HG03064 (cell line): Measurements from ENCODE around the gene ARHGEF40.
A peak's percentile ranks its signal among the peaks of the same experiment; 100 is the strongest.

ENCODE experiments used
- ATAC-seq: cut with Tn5 transposase; IDR thresholded peaks from one replicate; pipeline ENCODE4 v1.9.1; 2021; ENCODE audit warnings: low read depth; ENCODE audit not compliant: unreplicated experiment

ARHGEF40 gene

DNA sequence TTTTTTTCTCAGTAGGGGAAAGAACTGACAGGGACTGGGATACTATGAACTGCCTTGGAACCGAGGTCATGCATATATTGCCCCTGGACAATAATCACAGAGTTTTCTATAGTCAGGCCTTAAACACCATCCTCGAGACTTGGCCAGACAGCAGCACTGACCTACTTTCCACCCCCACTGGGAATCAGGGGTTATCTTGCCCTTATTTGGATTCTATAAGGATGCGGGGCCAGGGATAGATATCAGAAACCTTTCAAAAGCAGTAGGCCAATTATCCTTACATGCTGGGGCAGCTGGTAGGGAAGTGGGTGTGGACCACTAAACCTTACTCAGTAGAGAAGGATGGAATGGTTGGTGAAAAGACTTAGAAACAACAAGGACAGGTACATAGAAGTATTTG is 26.3 kb downstream of the ARHGEF40 start:
- no peak for ATAC-seq

DNA sequence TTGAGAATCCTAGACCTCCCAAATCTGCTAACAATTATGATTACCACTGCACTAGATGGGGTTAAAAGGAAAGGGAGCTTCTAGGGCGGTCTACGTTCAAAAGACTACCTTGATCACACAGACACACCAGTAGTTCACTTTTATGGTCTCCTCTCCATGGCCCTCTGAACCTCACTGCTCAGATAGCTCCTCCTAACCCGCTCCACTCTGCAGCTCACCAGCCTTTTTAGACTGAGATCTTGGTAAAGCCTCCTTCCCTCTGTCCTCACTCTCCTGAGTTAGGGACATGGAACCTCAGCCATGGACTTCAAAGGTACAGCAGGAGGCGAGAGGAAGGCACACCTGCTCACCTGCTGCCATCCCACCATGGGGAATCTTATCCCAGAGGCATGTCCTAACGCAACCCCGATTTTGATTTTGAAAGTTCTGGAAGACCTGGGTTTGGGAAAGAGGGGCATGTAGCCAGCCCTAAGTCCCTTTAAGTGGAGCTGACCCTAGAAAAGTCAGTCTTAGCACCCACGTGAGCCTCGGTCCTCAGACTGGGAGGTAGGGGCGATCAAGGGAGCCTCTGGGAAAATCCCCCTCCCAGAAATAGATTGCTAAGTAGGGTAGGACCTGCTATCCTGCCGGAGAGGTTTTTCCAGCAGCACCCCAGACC is 27.0 kb downstream of the ARHGEF40 start:
- no peak for ATAC-seq

DNA sequence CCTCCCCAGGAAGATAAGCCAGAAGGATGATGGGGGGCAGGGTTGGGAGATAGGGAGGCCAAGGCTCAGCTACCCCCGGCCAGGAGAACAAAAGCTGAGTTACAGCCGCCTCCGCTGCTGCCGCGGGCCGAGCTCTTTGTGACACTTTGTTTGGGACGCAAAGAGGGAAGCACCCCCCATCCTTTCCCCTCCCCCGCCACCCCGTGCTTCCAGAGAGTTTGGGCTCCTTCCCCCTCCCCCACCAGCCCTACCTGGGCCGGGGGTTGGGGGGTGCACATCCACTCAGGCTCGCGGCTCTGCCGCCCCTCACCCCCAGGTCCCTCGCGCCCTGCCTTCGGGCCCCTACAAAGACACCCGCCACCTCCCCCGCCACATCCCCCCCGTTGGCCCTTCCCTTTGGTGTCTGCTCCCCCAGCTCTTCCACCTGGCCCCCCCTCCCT is 27.6 kb downstream of the ARHGEF40 start:
- no peak for ATAC-seq

DNA sequence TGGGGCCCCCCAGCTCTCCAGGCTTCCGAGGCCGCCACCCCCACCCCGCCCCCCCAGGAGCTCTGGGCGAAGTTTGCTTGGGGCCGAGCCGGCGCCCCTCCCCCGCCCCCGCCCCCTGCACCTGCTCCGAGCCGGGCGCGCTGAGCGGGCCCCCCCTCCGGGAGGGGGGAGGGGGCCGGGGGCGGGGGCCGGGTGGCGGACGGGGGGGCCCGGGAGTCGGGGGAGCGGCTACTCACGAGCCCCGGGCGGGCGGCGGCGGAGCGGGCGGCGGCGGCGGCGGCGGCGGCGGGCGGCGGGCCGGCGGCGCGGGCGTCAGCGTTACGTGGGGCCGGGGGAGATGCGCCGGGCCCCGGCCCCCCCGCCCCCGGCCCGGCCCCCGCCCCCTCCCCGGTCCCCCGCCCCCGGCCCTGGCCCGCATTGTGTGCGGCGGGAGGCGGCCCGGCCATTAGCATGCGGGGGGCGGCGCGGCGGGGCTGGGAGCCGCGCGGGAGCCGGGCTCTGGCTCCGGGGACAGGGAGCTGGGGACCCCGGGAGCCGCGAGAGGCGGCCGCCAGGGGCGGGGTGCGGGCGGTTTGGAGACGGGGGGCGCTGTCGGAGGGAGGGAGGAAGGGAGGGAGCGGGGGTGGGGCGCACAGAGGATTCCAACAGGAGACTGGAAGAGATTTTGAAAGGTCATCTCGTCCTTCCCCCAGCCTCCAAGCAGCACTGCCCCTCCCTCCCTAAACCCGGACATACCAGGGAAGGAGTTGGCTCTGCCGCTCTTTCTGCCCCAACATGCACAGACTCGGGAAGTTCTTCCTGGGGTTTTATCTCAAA is 28.2 kb downstream of the ARHGEF40 start, which contains the start of gene ZNF219:
ZNF219 (minus strand) TSS at position 580 of the 816 bp plus-strand sequence. CDS start 5,064 bp downstream, outside the sequence.
- no peak for ATAC-seq

- ATAC-seq = no peak
Observed at GRCh38 chr14:21098892-21099595, 28.9 kb downstream of the ARHGEF40 start.

DNA sequence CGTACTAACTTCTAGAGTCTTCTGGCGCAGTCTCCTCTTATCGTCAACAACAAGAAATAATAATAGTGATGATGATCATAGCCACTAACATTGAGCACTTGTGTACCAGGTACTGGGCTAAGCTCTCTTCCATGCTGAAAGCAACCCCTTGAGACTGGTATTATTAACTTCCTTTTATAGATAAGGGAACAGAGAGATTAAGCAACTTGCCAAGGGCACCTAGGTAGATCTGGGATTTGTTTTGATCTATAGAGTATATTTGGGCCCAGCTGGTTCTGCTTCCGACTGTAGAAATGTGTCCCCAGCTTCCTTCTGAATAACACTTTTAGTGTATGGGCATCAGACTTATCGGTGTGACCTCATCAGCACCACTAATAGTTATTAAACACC is 29.5 kb downstream of the ARHGEF40 start:
- ATAC-seq = no peak

- ATAC-seq = no peak
Observed at GRCh38 chr14:21100931-21101330, 30.8 kb downstream of the ARHGEF40 start, which contains the start of gene TMEM253. Gene TMEM253, plus strand, starts transcription at chr14:21101066. Its CDS starts 278 bp downstream, at chr14:21101344.

DNA sequence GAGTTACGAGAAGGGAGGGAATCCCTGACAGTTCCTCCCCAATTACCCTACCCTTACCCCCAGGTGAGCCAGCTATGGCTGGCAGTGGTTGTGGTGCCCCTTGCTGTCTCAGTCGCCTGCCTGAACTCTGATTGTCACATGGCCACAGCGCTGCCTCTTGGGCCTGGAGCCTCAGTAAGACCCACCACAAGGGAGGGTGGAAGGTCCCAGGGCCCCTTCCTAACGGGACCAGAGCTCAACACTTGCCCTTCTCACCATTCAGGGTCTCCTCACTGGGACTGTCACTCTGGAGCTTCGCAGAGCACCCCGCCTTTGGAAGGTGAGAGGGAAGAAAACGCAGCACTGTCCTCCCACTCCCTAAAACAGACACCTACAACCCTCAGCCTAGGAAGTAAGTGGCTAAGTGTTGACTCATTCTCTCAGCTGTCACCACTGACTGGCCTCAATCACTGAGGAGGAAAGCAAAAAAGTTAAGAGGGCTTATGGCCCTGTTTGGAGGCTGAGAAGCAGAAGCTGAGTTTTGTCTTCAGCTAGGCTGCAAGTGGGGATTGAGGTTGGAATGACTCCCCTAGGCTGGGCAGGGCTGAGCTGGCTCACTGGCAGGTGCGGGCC is 31.8 kb downstream of the ARHGEF40 start:
- ATAC-seq = no peak

GRCh38 chr14:21102521-21103410 is 32.7 kb downstream of the ARHGEF40 start:
- no peak for ATAC-seq

DNA sequence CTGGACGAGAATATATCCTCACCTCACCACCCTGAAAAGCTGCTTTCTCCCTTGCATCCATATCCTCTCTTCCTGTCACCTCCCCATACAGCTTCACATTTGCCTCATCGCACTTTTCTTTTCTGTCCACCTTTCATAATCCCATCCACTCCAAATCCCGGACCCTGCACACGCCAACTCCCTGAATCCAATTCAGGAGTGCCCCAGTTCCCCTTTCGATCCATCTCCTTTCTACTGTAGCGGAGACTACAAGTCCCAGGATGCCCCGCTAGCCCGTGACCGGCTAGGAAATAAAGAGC is 33.3 kb downstream of the ARHGEF40 start:
- ATAC-seq = no peak

DNA sequence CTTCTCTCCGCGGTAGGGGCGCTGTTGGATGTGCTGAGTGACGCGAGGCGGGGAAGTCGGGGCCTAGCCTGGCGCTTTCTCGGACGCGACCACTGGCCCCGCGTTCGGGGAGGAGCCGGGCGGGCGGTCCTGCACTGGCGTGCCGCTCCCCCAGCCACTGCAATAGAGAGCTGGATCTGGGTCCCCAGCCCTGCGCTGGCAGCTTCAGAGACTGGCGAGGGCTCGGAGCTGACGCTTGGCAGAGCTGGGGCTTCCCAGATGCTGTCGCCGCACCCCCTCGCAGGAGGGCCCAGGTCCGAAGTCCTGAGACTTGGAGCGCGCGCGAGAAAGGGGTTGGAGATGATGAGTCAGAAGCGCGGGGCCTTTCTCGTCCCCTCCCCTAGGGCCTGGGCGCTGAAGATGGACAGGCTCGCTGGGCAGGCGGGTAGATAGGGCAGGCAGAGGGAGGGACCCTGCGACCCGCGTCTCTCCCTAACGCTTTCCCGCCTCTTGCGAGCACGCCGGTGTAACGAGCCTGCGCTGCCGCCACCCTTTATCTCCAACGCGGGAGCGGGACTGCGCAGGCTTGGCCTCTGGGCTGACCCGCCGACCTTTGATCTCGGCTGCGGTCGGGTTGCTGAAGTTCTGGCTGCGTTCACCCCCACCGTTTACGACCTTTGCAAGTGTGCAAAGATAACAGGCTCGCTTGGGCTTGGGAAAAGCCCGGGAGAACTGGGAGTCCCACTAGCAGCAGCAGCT is 33.8 kb downstream of the ARHGEF40 start:
- ATAC-seq = peak; percentile 93

GRCh38 chr14:21104448-21105060 is 34.5 kb downstream of the ARHGEF40 start:
- ATAC-seq = no peak

GRCh38 chr14:21105095-21105494 is 35.0 kb downstream of the ARHGEF40 start:
- ATAC-seq = no peak

GRCh38 chr14:21106176-21106497 is 36.0 kb downstream of the ARHGEF40 start:
- ATAC-seq = no peak

GRCh38 chr14:21106498-21107282 is 36.6 kb downstream of the ARHGEF40 start:
- no peak for ATAC-seq

- ATAC-seq = no peak
Observed at GRCh38 chr14:21107283-21107800, 37.2 kb downstream of the ARHGEF40 start.

- no peak for ATAC-seq
Observed at GRCh38 chr14:21108791-21109190, 38.7 kb downstream of the ARHGEF40 start.
